SK-N-SH (cell line): ENCODE results near the gene RBPJL. TPM values are rescaled to one million over a fixed set of nuclear protein-coding genes. Genes with fewer than 3 reads are reported as not detected.

Experiments used
- CTCF ChIA-PET: fragments of 300-600, 350-600 bp; formaldehyde crosslinking; extraction: SDS; loops from one replicate; lab custom pipeline; 2021; lab: Yijun Ruan, JAX
- POLR2A ChIA-PET: fragments of 350-600 bp; sonication (Branson Sonifier 250); formaldehyde crosslinking; extraction: SDS; loops from one replicate; lab custom pipeline; 2020; ENCODE audit warnings: antibody characterized with exemption, inconsistent platforms; lab: Yijun Ruan, JAX
- DNase-seq: peaks from one replicate; pipeline ENCODE4 v3.0.0; 2012
- H2AFZ ChIP-seq: fragments of 200-600 bp; sonication (generic); 2 replicates; pipeline ENCODE4 v1.8.1; 2016; ENCODE audit warnings: antibody characterized with exemption, mild to moderate bottlenecking, low read depth
- H3F3A ChIP-seq: fragments of 200-600 bp; sonication (generic); replicated peaks from 2 replicates; pipeline ENCODE3; 2016; ENCODE audit warnings: antibody characterized with exemption, mild to moderate bottlenecking; ENCODE audit not compliant: insufficient read depth
- H3K27ac ChIP-seq, 2 experiments: fragments of 200-500 bp in 1 of 2; fragments of 200-600 bp in 1 of 2; sonication (Bioruptor generic) in 1 of 2; sonication (generic), shearing (Covaris generic) in 1 of 2; 2 replicates each; pipeline versions ENCODE4 v1.5.1 to v1.6.1; 2014 to 2016; ENCODE audit warnings: low read depth in 2 of 2, inconsistent platforms in 1 of 2, low read length in 1 of 2, mild to moderate bottlenecking in 1 of 2, mixed read lengths in 1 of 2
- H3K27me3 ChIP-seq: fragments of 200-600 bp; sonication (generic), shearing (Covaris generic); 2 replicates; pipeline ENCODE4 v1.6.1; 2016; ENCODE audit warnings: mixed run types; ENCODE audit not compliant: insufficient read depth
- H3K36me3 ChIP-seq, 2 experiments: fragments of 200-500 bp in 1 of 2; fragments of 200-600 bp in 1 of 2; sonication (Bioruptor generic) in 1 of 2; sonication (generic) in 1 of 2; replicated peaks in 1 of 2; 2 replicates each; pipeline versions ENCODE3 to v1.5.1; 2014 to 2016; ENCODE audit warnings: low read length in 1 of 2, mild to moderate bottlenecking in 1 of 2; ENCODE audit not compliant: insufficient read depth in 2 of 2, control insufficient read depth in 1 of 2
- H3K4me1 ChIP-seq, 2 experiments: fragments of 200-500 bp in 1 of 2; fragments of 200-600 bp in 1 of 2; sonication (Bioruptor generic) in 1 of 2; sonication (generic), shearing (Covaris generic) in 1 of 2; 2 replicates each; pipeline versions ENCODE4 v1.5.1 to v1.6.1; 2014 to 2016; ENCODE audit warnings: low read depth in 1 of 2, low read length in 1 of 2, mixed run types in 1 of 2; ENCODE audit not compliant: insufficient read depth in 2 of 2, control insufficient read depth in 1 of 2
- H3K4me2 ChIP-seq: fragments of 200-600 bp; sonication (generic), shearing (Covaris generic); 2 replicates; pipeline ENCODE4 v1.6.1; 2017; ENCODE audit warnings: mixed run types
- H3K4me3 ChIP-seq, 2 experiments: fragments of 200-500 bp in 1 of 2; fragments of 200-600 bp in 1 of 2; sonication (Bioruptor generic) in 1 of 2; sonication (generic), shearing (Covaris generic) in 1 of 2; 2 replicates each; pipeline versions ENCODE4 v1.5.1 to v1.8.1; 2014 to 2016; ENCODE audit warnings: low read depth in 2 of 2, inconsistent platforms in 1 of 2, low read length in 1 of 2, mild to moderate bottlenecking in 1 of 2, mixed read lengths in 1 of 2, moderate library complexity in 1 of 2
- H3K79me2 ChIP-seq: fragments of 200-600 bp; sonication (generic); 2 replicates; pipeline ENCODE4 v1.8.1; 2017; ENCODE audit warnings: mild to moderate bottlenecking; ENCODE audit not compliant: insufficient read depth
- H3K9ac ChIP-seq: fragments of 200-600 bp; sonication (generic); 2 replicates; pipeline ENCODE4 v1.6.1; 2017; ENCODE audit warnings: mixed run types
- H3K9me2 ChIP-seq: fragments of 200-600 bp; sonication (generic); 2 replicates; pipeline ENCODE4 v1.6.1; 2017; ENCODE audit warnings: mixed run types
- H3K9me3 ChIP-seq: fragments of 200-600 bp; sonication (generic); 2 replicates; pipeline ENCODE4 v1.6.1; 2017; ENCODE audit warnings: mixed run types, mild to moderate bottlenecking, moderate library complexity
- H4K20me1 ChIP-seq: fragments of 200-600 bp; sonication (generic); 2 replicates; pipeline ENCODE4 v1.6.1; 2017; ENCODE audit warnings: mild to moderate bottlenecking, mixed run types; ENCODE audit not compliant: insufficient read depth
- CHD2 ChIP-seq: fragments of 150-350 bp; IDR thresholded peaks from 2 replicates; pipeline ENCODE4 v1.6.1; 2018; ENCODE audit warnings: low read length; ENCODE audit not compliant: partially characterized antibody
- EP300 ChIP-seq, 2 experiments: IDR thresholded peaks; 2 replicates each; pipeline versions ENCODE4 v1.4.0 to v1.6.1; 2012; ENCODE audit warnings: borderline replicate concordance in 1 of 2, low read depth in 1 of 2, low read length in 1 of 2
- EZH2phosphoT487 ChIP-seq: fragments of 200-600 bp; sonication (generic); IDR thresholded peaks from 2 replicates; pipeline ENCODE4 v1.6.1; 2017; ENCODE audit warnings: low read depth, mixed run types, mild to moderate bottlenecking, antibody characterized with exemption, moderate library complexity, borderline replicate concordance
- FOXM1 ChIP-seq: IDR thresholded peaks from 2 replicates; pipeline ENCODE4 v1.4.0; 2012; ENCODE audit warnings: low read depth, mild to moderate bottlenecking
- IRF3 ChIP-seq: fragments of 150-350 bp; IDR thresholded peaks from 2 replicates; pipeline ENCODE4 v1.6.1; 2016; ENCODE audit warnings: mild to moderate bottlenecking, low read depth, low read length
- MEF2A ChIP-seq: IDR thresholded peaks from 2 replicates; pipeline ENCODE4 v1.4.0; 2012; ENCODE audit warnings: low read depth, borderline replicate concordance
- MXI1 ChIP-seq: IDR thresholded peaks from 2 replicates; pipeline ENCODE4 v1.6.1; 2012; ENCODE audit warnings: mild to moderate bottlenecking, low read depth, low read length, improper control_type of control experiment
- NFIC ChIP-seq: IDR thresholded peaks from 2 replicates; pipeline ENCODE4 v1.4.0; 2012; ENCODE audit warnings: borderline replicate concordance
- NRF1 ChIP-seq: IDR thresholded peaks from 2 replicates; pipeline ENCODE4 v1.6.1; 2012; ENCODE audit warnings: low read depth, mild to moderate bottlenecking, low read length
- RFX5 ChIP-seq: IDR thresholded peaks from 2 replicates; pipeline ENCODE4 v1.6.1; 2012; ENCODE audit warnings: mild to moderate bottlenecking, improper control_type of control experiment, low read length
- TCF12 ChIP-seq: IDR thresholded peaks from 2 replicates; pipeline ENCODE4 v1.4.0; 2012
- TEAD4 ChIP-seq: IDR thresholded peaks from 2 replicates; pipeline ENCODE4 v1.4.0; 2012; ENCODE audit warnings: mild to moderate bottlenecking, borderline replicate concordance; ENCODE audit not compliant: insufficient read depth
- USF1 ChIP-seq: IDR thresholded peaks from 2 replicates; pipeline ENCODE4 v1.4.0; 2012; ENCODE audit warnings: low read depth, borderline replicate concordance
- WGBS: methylation state at CpG from one replicate; pipeline ENCODE4 v1.1.6; 2017; ENCODE audit warnings: low lambda C conversion rate; 5-methylcytosine and 5-hydroxymethylcytosine counted together
- polyA plus RNA-seq, 3 experiments: library from polyadenylated mRNA; depleted of rRNA; stranded (reverse); fragments of >200 nt; gene quantifications; 2 replicates each; pipeline ENCODE4 v1.2.3, GENCODE V29; 2012
- TF ChIP-seq, protein P1 (sequence below): fragments of 150-350 bp; IDR thresholded peaks from 2 replicates; pipeline ENCODE4 v1.6.1; 2017; ENCODE audit warnings: antibody characterized with exemption, low read length, low read depth, borderline replicate concordance
- TF ChIP-seq, protein P2 (sequence below): fragments of 200-600 bp; sonication (generic); IDR thresholded peaks from 2 replicates; pipeline ENCODE4 v1.6.1; 2017; ENCODE audit warnings: antibody characterized with exemption, mild to moderate bottlenecking, moderate library complexity
- TF ChIP-seq, protein P3 (sequence below): IDR thresholded peaks from 2 replicates; pipeline ENCODE4 v1.4.0; 2012; ENCODE audit warnings: low read depth

Gene RBPJL
- polyA plus RNA-seq, 1 of the 3 experiments (the other 2 are of a cell fraction): not detected

GRCh38 chr20:45342855-45343531, 36.4 kb downstream of the RBPJL start:
- CTCF ChIA-PET: interaction anchor here (1.0 to 4.3 kb wide), 6 partner anchors 20 to 94 kb away, joined by 3 to 31 read pairs (median 8); partner anchors contain the start of gene SYS1
- 82% methylated on average over 6 of the region's 6 CpGs for WGBS
- peaks cover 4 to 7% of the 10 kb centered on the region in 2 experiments for H3K36me3 ChIP-seq
- peaks cover 99% of the 10 kb centered on the region for H3K79me2 ChIP-seq
- H3K9me3 ChIP-seq: no peaks in the 10 kb centered on the region
- peak overlapping the region; percentile 61; the same call in 1 of the 2 replicates for H3K9ac ChIP-seq
- H3K27ac ChIP-seq: peak overlapping the region; percentile 90 to 96
- H3K4me2 ChIP-seq: peak overlapping the region; percentile 96
- H3K9me2 ChIP-seq: no peaks in the 10 kb centered on the region
- H3K4me3 ChIP-seq: 0 out of 4 replicates have a peak overlapping the region, but pooled peaks of 1 of the 2 experiments have one; percentile 9
- TF ChIP-seq NRF1 (no peak), CHD2 (no peak), MXI1 (no peak), FOXM1 (no peak), TEAD4 (no peak), USF1 (no peak), IRF3 (no peak), EZH2phosphoT487 (no peak), MEF2A (no peak), NFIC (no peak), TCF12 (no peak), RFX5 (no peak), EP300 (IDR thresholded peaks at IDR 0.05; ENCODE audit: borderline replicate concordance in 1 of 2, low read depth in 1 of 2, low read length in 1 of 2) (no peak)
- TF ChIP-seq, protein P1, sequence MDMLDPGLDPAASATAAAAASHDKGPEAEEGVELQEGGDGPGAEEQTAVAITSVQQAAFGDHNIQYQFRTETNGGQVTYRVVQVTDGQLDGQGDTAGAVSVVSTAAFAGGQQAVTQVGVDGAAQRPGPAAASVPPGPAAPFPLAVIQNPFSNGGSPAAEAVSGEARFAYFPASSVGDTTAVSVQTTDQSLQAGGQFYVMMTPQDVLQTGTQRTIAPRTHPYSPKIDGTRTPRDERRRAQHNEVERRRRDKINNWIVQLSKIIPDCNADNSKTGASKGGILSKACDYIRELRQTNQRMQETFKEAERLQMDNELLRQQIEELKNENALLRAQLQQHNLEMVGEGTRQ: no peak
- TF ChIP-seq, protein P2, sequence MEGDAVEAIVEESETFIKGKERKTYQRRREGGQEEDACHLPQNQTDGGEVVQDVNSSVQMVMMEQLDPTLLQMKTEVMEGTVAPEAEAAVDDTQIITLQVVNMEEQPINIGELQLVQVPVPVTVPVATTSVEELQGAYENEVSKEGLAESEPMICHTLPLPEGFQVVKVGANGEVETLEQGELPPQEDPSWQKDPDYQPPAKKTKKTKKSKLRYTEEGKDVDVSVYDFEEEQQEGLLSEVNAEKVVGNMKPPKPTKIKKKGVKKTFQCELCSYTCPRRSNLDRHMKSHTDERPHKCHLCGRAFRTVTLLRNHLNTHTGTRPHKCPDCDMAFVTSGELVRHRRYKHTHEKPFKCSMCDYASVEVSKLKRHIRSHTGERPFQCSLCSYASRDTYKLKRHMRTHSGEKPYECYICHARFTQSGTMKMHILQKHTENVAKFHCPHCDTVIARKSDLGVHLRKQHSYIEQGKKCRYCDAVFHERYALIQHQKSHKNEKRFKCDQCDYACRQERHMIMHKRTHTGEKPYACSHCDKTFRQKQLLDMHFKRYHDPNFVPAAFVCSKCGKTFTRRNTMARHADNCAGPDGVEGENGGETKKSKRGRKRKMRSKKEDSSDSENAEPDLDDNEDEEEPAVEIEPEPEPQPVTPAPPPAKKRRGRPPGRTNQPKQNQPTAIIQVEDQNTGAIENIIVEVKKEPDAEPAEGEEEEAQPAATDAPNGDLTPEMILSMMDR: no peak
- TF ChIP-seq, protein P3, sequence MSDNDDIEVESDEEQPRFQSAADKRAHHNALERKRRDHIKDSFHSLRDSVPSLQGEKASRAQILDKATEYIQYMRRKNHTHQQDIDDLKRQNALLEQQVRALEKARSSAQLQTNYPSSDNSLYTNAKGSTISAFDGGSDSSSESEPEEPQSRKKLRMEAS: no peak
- peaks cover 8% of the 10 kb centered on the region; the same call in 1 of the 2 replicates for H4K20me1 ChIP-seq
- peaks cover 66 to 70% of the 10 kb centered on the region in 2 experiments for H3K4me1 ChIP-seq
- no peaks in the 10 kb centered on the region for H3K27me3 ChIP-seq
- POLR2A ChIA-PET: interaction anchor here (1.1 to 1.9 kb wide), 2 partner anchors 20 to 21 kb away, joined by 3 to 14 read pairs; partner anchors contain the start of gene SYS1
- H3F3A ChIP-seq: peaks cover 16% of the 10 kb centered on the region
- H2AFZ ChIP-seq: no peak overlapping the region
- DNase-seq: no peak
